CD14-positive monocyte (primary cell): Measurements from ENCODE around the gene TMEM185B. TPM values are rescaled to one million over a fixed set of nuclear protein-coding genes. Genes with fewer than 3 reads are reported as not detected.
A peak's percentile ranks its signal among the peaks of the same experiment; 100 is the strongest.

Experiments used
- DNase-seq, 3 donors: peaks; one replicate each; pipeline ENCODE4 v3.0.0-alpha.2; 2011 to 2022
- H2AFZ ChIP-seq: 2 replicates; pipeline ENCODE4 v1.6.0; 2012; ENCODE audit warnings: mild to moderate bottlenecking, low read depth, low read length, inconsistent platforms; ENCODE audit not compliant: insufficient read depth, poor library complexity, severe bottlenecking
- H3K27ac ChIP-seq, 2 donors: 1 replicate in 1 of 2; 2 replicates in 1 of 2; pipeline ENCODE4 v1.5.1; 2012 to 2013; ENCODE audit warnings: low read length in 2 of 2, control low read depth in 1 of 2, inconsistent platforms in 1 of 2, low read depth in 1 of 2, mild to moderate bottlenecking in 1 of 2
- H3K27me3 ChIP-seq, 2 donors: one replicate each; pipeline versions ENCODE4 v1.6.0 to v1.6.1; 2011 to 2013; ENCODE audit warnings: low read length in 2 of 2; ENCODE audit not compliant: control insufficient read depth in 2 of 2, insufficient read depth in 2 of 2
- H3K36me3 ChIP-seq, 2 donors: replicated peaks in 1 of 2; 1 replicate in 1 of 2; 2 replicates in 1 of 2; pipeline versions ENCODE4 v1.5.1 to v1.6.1; 2012 to 2013; ENCODE audit warnings: low read length in 2 of 2, control low read depth in 1 of 2, inconsistent platforms in 1 of 2, mild to moderate bottlenecking in 1 of 2; ENCODE audit not compliant: insufficient read depth in 2 of 2, control insufficient read depth in 1 of 2
- H3K4me1 ChIP-seq, 2 donors: 1 replicate in 1 of 2; 2 replicates in 1 of 2; pipeline versions ENCODE4 v1.5.1 to v1.6.1; 2012 to 2013; ENCODE audit warnings: low read length in 2 of 2, control low read depth in 1 of 2, inconsistent platforms in 1 of 2, mild to moderate bottlenecking in 1 of 2, moderate library complexity in 1 of 2; ENCODE audit not compliant: insufficient read depth in 2 of 2, control insufficient read depth in 1 of 2
- H3K4me2 ChIP-seq: replicated peaks from 2 replicates; pipeline ENCODE3; 2012; ENCODE audit warnings: low read length, moderate library complexity, mild to moderate bottlenecking; ENCODE audit not compliant: poor library complexity, severe bottlenecking; ENCODE audit errors: extremely low read depth
- H3K4me3 ChIP-seq, 3 experiments: fragments of 200-600 bp in 1 of 3; sonication (generic) in 1 of 3; replicated peaks in 1 of 3; 1 replicate in 2 of 3; 2 replicates in 1 of 3; pipeline ENCODE4 v1.5.1; 2011 to 2013; ENCODE audit warnings: low read length in 3 of 3, mild to moderate bottlenecking in 3 of 3, control low read depth in 2 of 3, low read depth in 2 of 3, inconsistent platforms in 1 of 3, moderate library complexity in 1 of 3
- H3K79me2 ChIP-seq: 2 replicates; pipeline ENCODE4 v1.6.0; 2012; ENCODE audit warnings: mild to moderate bottlenecking, control low read depth, inconsistent platforms, low read length, moderate library complexity; ENCODE audit not compliant: insufficient read depth
- H3K9ac ChIP-seq: 2 replicates; pipeline ENCODE4 v1.6.0; 2017; ENCODE audit warnings: low read length, mild to moderate bottlenecking; ENCODE audit not compliant: insufficient read depth, poor library complexity, severe bottlenecking
- H3K9me3 ChIP-seq, 2 donors: replicated peaks in 1 of 2; 1 replicate in 1 of 2; 2 replicates in 1 of 2; pipeline versions ENCODE4 v1.5.1 to v1.6.1; 2012 to 2013; ENCODE audit warnings: low read length in 2 of 2, control low read depth in 1 of 2; ENCODE audit not compliant: control insufficient read depth in 1 of 2, insufficient read depth in 1 of 2
- H4K20me1 ChIP-seq: 2 replicates; pipeline ENCODE4 v1.6.0; 2012; ENCODE audit warnings: mild to moderate bottlenecking, low read length, control low read depth, moderate library complexity; ENCODE audit not compliant: insufficient read depth
- H3K27ac Mint-ChIP-seq, 7 donors: one replicate each; pipeline ENCODE4 v1.8.0; 2020; ENCODE audit warnings: mild to moderate bottlenecking in 7 of 7, mixed read lengths in 7 of 7, moderate library complexity in 6 of 7, inconsistent platforms in 2 of 7
- H3K27me3 Mint-ChIP-seq, 3 donors: one replicate each; pipeline ENCODE4 v1.8.0; 2021 to 2022; ENCODE audit warnings: low read depth in 3 of 3, mild to moderate bottlenecking in 3 of 3, mixed read lengths in 3 of 3, moderate library complexity in 3 of 3, inconsistent platforms in 1 of 3
- H3K36me3 Mint-ChIP-seq, 2 donors: one replicate each; pipeline ENCODE4 v1.8.0; 2020; ENCODE audit warnings: mixed read lengths in 2 of 2, inconsistent platforms in 1 of 2, mild to moderate bottlenecking in 1 of 2
- H3K4me1 Mint-ChIP-seq: one replicate; pipeline ENCODE4 v1.8.0; 2020; ENCODE audit warnings: mild to moderate bottlenecking, mixed read lengths
- H3K4me3 Mint-ChIP-seq, 2 donors: one replicate each; pipeline ENCODE4 v1.8.0; 2020; ENCODE audit warnings: mild to moderate bottlenecking in 2 of 2, mixed read lengths in 2 of 2, moderate library complexity in 1 of 2
- H3K9me3 Mint-ChIP-seq, 7 donors: one replicate each; pipeline ENCODE4 v1.8.0; 2020 to 2022; ENCODE audit warnings: mixed read lengths in 7 of 7, mild to moderate bottlenecking in 6 of 7, moderate library complexity in 6 of 7, inconsistent platforms in 2 of 7
- CTCF ChIP-seq: fragments of 200-600 bp; IDR thresholded peaks from one replicate; pipeline ENCODE4 v1.8.0; 2022; ENCODE audit warnings: antibody characterized with exemption, mild to moderate bottlenecking
- WGBS: methylation state at CpG from one replicate; pipeline ENCODE4 v1.1.5; 2013; ENCODE audit warnings: missing lambda C conversion rate; ENCODE audit not compliant: insufficient coverage; 5-methylcytosine and 5-hydroxymethylcytosine counted together
- intact Hi-C, 2 donors: fragments of 100-400 bp; cut with micrococcal nuclease; formaldehyde crosslinking; loops; one replicate each; pipeline versions ENCODE4 v1.15.0 to v1.15.1; 2023
- polyA plus RNA-seq, 3 donors: library from polyadenylated mRNA; depleted of rRNA in 1 of 3; unstranded in 2 of 3; stranded (reverse) in 1 of 3; fragments of 300-500 nt in 2 of 3; fragments of >200 nt in 1 of 3; fragmentation: Illumina TruSeq in 2 of 3; gene quantifications; 1 replicate in 2 of 3; 2 replicates in 1 of 3; pipeline ENCODE4 v1.2.3, GENCODE V29; 2012 to 2021

Gene TMEM185B
- polyA plus RNA-seq, 3 donors: 9.7 to 20.4 (median 18.1) TPM

- no peak overlapping the region for H3K9ac ChIP-seq
- H3K27ac ChIP-seq: no peak overlapping the region
- intact Hi-C loops: no loop called here
- no peaks in the 10 kb centered on the region for H3K36me3 ChIP-seq
- H3K9me3 ChIP-seq: no peaks in the 10 kb centered on the region
- no peak overlapping the region for H2AFZ ChIP-seq
- no peak for DNase-seq
- WGBS: 53% methylated on average over 3 of the region's 3 CpGs
- no peak overlapping the region for H3K4me2 ChIP-seq
- H3K79me2 ChIP-seq: no peaks in the 10 kb centered on the region
- H3K4me3 Mint-ChIP-seq: no peak overlapping the region
- H3K27me3 Mint-ChIP-seq: peaks cover 0 to 3% (median under 1%) of the 10 kb centered on the region in 3 donors
- peaks cover 0 to 3% (median 1%) of the 10 kb centered on the region in 7 donors for H3K9me3 Mint-ChIP-seq
- H3K4me1 Mint-ChIP-seq: peaks cover 21% of the 10 kb centered on the region
- peak overlapping the region in 4 of 7 donors; percentile 28 to 74 (median 56) for H3K27ac Mint-ChIP-seq
- H3K27me3 ChIP-seq: no peaks in the 10 kb centered on the region
- H3K36me3 Mint-ChIP-seq: no peaks in the 10 kb centered on the region
- no peaks in the 10 kb centered on the region for H4K20me1 ChIP-seq
- TF ChIP-seq CTCF: no peak
- H3K4me1 ChIP-seq: peaks cover 16 to 20% of the 10 kb centered on the region in 2 donors
- no peak overlapping the region for H3K4me3 ChIP-seq
Observed at GRCh38 chr2:120204417-120204816, 18.8 kb downstream of the TMEM185B start.

GRCh38 chr2:120204022-120204405 lies 19.2 kb downstream of the TMEM185B start:
- 95% methylated on average over 3 of the region's 5 CpGs for WGBS
- no peak for DNase-seq
- H3K27ac ChIP-seq: no peak overlapping the region
- peaks cover 16 to 20% of the 10 kb centered on the region in 2 donors for H3K4me1 ChIP-seq
- no peak for TF ChIP-seq CTCF
- Mint-ChIP-seq H3K27me3 (peaks cover 0 to 3% (median 0%) of the 10 kb centered on the region in 3 donors), H3K27ac (peak overlapping the region in 2 of 7 donors; percentile 73 to 76), H3K4me1 (peaks cover 21% of the 10 kb centered on the region), H3K4me3 (no peak overlapping the region), H3K36me3 (no peaks in the 10 kb centered on the region), H3K9me3 (peaks cover 0 to 5% (median 2%) of the 10 kb centered on the region in 7 donors)
- no peaks in the 10 kb centered on the region for H3K36me3 ChIP-seq
- intact Hi-C loops: no loop called here
- no peak overlapping the region for H3K9ac ChIP-seq
- H2AFZ ChIP-seq: no peak overlapping the region
- H3K4me2 ChIP-seq: no peak overlapping the region
- no peaks in the 10 kb centered on the region for H4K20me1 ChIP-seq
- H3K79me2 ChIP-seq: no peaks in the 10 kb centered on the region
- H3K27me3 ChIP-seq: no peaks in the 10 kb centered on the region
- H3K9me3 ChIP-seq: no peaks in the 10 kb centered on the region
- no peak overlapping the region for H3K4me3 ChIP-seq
